ENCODE results near the gene NOTO. TPM values are rescaled to one million over a fixed set of nuclear protein-coding genes. Genes with fewer than 3 reads are reported as not detected.
"Not testable (repeated sequence)": the region's sequence is repeated elsewhere in the genome, so short reads cannot be mapped to it uniquely, and the experiment has no call there.

Gene NOTO
- not detected in 3 replicates for total RNA-seq
- long read RNA-seq, result 0 reads

GRCh38 chr2:73202156-73203054, at the start of gene NOTO:
NOTO (plus strand) TSS chr2:73202574; CDS start chr2:73202667, 93 bp downstream.
- peak; percentile 79 for DNase-seq (ENCODE audit: low spot score)
- TF ChIP-seq CTCF (IDR thresholded peaks at IDR 0.05), result no peak
- Mint-ChIP-seq H3K27ac (ENCODE audit: unreplicated experiment) (no peak within 1 kb of the TSS), H3K4me3 (ENCODE audit: unreplicated experiment) (peak within 1 kb of the TSS; percentile 42), H3K27me3 (ENCODE audit: low read depth) (peaks cover 47% of the 10 kb centered on the region), H3K9me3 (ENCODE audit: low read depth) (no peaks in the 10 kb centered on the region), H3K36me3 (ENCODE audit: low read depth) (peaks cover 1% of the 10 kb centered on the region), H3K4me1 (ENCODE audit: low read depth) (peaks cover 6% of the 10 kb centered on the region)

- Mint-ChIP-seq H3K27me3 (ENCODE audit: low read depth) (peaks cover 49% of the 10 kb centered on the region), H3K4me1 (ENCODE audit: low read depth) (peaks cover 6% of the 10 kb centered on the region), H3K36me3 (ENCODE audit: low read depth) (peaks cover 4% of the 10 kb centered on the region), H3K4me3 (ENCODE audit: unreplicated experiment) (peak overlapping the region; percentile 58), H3K27ac (ENCODE audit: unreplicated experiment) (peak overlapping the region; percentile 22), H3K9me3 (ENCODE audit: low read depth) (peaks cover 6% of the 10 kb centered on the region)
- peak; percentile 94 for TF ChIP-seq CTCF (IDR thresholded peaks at IDR 0.05)
- DNase-seq (ENCODE audit: low spot score), result no peak
Measured at GRCh38 chr2:73156539-73157124, 45.7 kb upstream of the NOTO start.

- no peak overlapping the region for H3K4me3 Mint-ChIP-seq (ENCODE audit: unreplicated experiment)
- no peaks in the 10 kb centered on the region for H3K4me1 Mint-ChIP-seq (ENCODE audit: low read depth)
- no peaks in the 10 kb centered on the region for H3K9me3 Mint-ChIP-seq (ENCODE audit: low read depth)
- peaks cover 25% of the 10 kb centered on the region for H3K27me3 Mint-ChIP-seq (ENCODE audit: low read depth)
- no peak for TF ChIP-seq CTCF (IDR thresholded peaks at IDR 0.05)
- no peak overlapping the region for H3K27ac Mint-ChIP-seq (ENCODE audit: unreplicated experiment)
- no peak for DNase-seq (ENCODE audit: low spot score)
- H3K36me3 Mint-ChIP-seq (ENCODE audit: low read depth), result no peaks in the 10 kb centered on the region
Measured at GRCh38 chr2:73162856-73163391, 39.5 kb upstream of the NOTO start.

GRCh38 chr2:73163483-73164367, 38.6 kb upstream of the NOTO start:
- H3K4me3 Mint-ChIP-seq (ENCODE audit: unreplicated experiment), result no peak overlapping the region
- no peaks in the 10 kb centered on the region for H3K4me1 Mint-ChIP-seq (ENCODE audit: low read depth)
- peak; percentile 91 for TF ChIP-seq CTCF (IDR thresholded peaks at IDR 0.05)
- peaks cover 23% of the 10 kb centered on the region for H3K27me3 Mint-ChIP-seq (ENCODE audit: low read depth)
- no peaks in the 10 kb centered on the region for H3K36me3 Mint-ChIP-seq (ENCODE audit: low read depth)
- no peak overlapping the region for H3K27ac Mint-ChIP-seq (ENCODE audit: unreplicated experiment)
- H3K9me3 Mint-ChIP-seq (ENCODE audit: low read depth), result no peaks in the 10 kb centered on the region
- DNase-seq (ENCODE audit: low spot score), result no peak

GRCh38 chr2:73165978-73166377, 36.4 kb upstream of the NOTO start:
- not testable (repeated sequence) for H3K36me3 Mint-ChIP-seq (ENCODE audit: low read depth); DNase-seq (ENCODE audit: low spot score); H3K4me1 Mint-ChIP-seq (ENCODE audit: low read depth); H3K9me3 Mint-ChIP-seq (ENCODE audit: low read depth); H3K4me3 Mint-ChIP-seq (ENCODE audit: unreplicated experiment); H3K27ac Mint-ChIP-seq (ENCODE audit: unreplicated experiment)
- H3K27me3 Mint-ChIP-seq (ENCODE audit: low read depth), result peaks cover 11% of the 10 kb centered on the region

GRCh38 chr2:73166813-73167212, 35.6 kb upstream of the NOTO start:
- H3K36me3 Mint-ChIP-seq (ENCODE audit: low read depth); H3K9me3 Mint-ChIP-seq (ENCODE audit: low read depth); H3K27me3 Mint-ChIP-seq (ENCODE audit: low read depth); H3K4me1 Mint-ChIP-seq (ENCODE audit: low read depth); H3K4me3 Mint-ChIP-seq (ENCODE audit: unreplicated experiment); DNase-seq (ENCODE audit: low spot score); H3K27ac Mint-ChIP-seq (ENCODE audit: unreplicated experiment): not testable (repeated sequence)

GRCh38 chr2:73168348-73168747, 34.0 kb upstream of the NOTO start:
- not testable (repeated sequence) for DNase-seq (ENCODE audit: low spot score); H3K4me1 Mint-ChIP-seq (ENCODE audit: low read depth); H3K9me3 Mint-ChIP-seq (ENCODE audit: low read depth); H3K27ac Mint-ChIP-seq (ENCODE audit: unreplicated experiment); H3K4me3 Mint-ChIP-seq (ENCODE audit: unreplicated experiment); H3K36me3 Mint-ChIP-seq (ENCODE audit: low read depth)
- H3K27me3 Mint-ChIP-seq (ENCODE audit: low read depth), result peaks cover 13% of the 10 kb centered on the region

GRCh38 chr2:73170341-73170740, 32.0 kb upstream of the NOTO start:
- not testable (repeated sequence) for H3K36me3 Mint-ChIP-seq (ENCODE audit: low read depth); H3K9me3 Mint-ChIP-seq (ENCODE audit: low read depth); H3K4me3 Mint-ChIP-seq (ENCODE audit: unreplicated experiment); H3K27ac Mint-ChIP-seq (ENCODE audit: unreplicated experiment); H3K4me1 Mint-ChIP-seq (ENCODE audit: low read depth); DNase-seq (ENCODE audit: low spot score)
- peaks cover 21% of the 10 kb centered on the region for H3K27me3 Mint-ChIP-seq (ENCODE audit: low read depth)
